Renal cortex interstitium (tissue), 11 donors: ENCODE measurements around the gene C5AR2. TPM values are rescaled to one million over a fixed set of nuclear protein-coding genes. Genes with fewer than 3 reads are reported as not detected.
"Not testable (repeated sequence)": the region's sequence is repeated elsewhere in the genome, so short reads cannot be mapped to it uniquely, and the experiment has no call there.

Source experiments
- DNase-seq, 11 donors: peaks; one replicate each; pipeline ENCODE4 v3.0.0-alpha.2; 2013; ENCODE audit warnings: low read depth in 9 of 11, low spot score in 4 of 11; ENCODE audit errors: extremely low read depth in 1 of 11
- polyA plus RNA-seq, 3 donors: library from polyadenylated mRNA; unstranded; fragments of 120-200 nt; gene quantifications; one replicate each; pipeline ENCODE4 v1.2.1, GENCODE V29; 2013; ENCODE audit not compliant: insufficient read length in 3 of 3

The C5AR2 gene
- polyA plus RNA-seq, 3 donors = 0.23 to 0.42 (median 0.29) TPM

DNA sequence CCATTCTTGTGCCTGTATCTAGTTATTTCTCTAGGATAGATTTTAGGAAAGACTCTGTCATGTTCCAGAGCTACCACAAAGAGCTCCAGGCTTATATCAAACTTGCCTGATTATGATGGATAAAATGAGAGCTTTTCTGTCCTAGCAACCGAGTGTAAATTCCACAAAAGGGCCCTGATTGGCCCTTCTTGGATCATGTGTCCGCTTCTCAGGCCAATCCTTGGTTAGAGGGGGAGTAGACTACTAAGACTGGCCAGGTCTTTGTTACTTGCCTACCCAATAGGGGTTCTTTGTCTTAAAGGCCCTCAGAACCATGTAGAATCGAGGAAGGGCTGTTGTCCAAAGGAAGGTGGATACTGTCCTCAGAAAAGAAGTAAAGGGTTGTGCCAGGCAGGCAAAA lies 19.6 kb downstream of the C5AR2 start:
- no peak for DNase-seq

DNA sequence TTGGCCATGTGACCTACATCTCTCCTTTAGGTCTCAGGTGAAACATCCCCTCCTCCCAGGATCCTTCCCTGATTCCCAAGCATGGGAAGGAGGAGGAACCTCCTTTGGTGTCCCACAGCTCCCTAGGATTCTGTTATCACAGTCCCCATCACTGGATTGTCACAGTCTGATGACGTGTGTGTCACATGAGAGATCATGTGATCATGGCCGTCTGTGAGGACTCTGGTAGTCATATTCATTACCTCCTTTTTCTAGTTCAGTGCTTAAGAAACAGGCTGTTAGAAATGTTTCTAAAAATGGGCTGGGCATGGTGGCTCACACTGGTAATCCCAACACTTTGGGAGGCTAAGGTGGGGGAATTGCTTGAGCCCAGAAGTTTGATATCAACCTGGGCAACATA lies 20.1 kb downstream of the C5AR2 start:
- no peak for DNase-seq

DNA sequence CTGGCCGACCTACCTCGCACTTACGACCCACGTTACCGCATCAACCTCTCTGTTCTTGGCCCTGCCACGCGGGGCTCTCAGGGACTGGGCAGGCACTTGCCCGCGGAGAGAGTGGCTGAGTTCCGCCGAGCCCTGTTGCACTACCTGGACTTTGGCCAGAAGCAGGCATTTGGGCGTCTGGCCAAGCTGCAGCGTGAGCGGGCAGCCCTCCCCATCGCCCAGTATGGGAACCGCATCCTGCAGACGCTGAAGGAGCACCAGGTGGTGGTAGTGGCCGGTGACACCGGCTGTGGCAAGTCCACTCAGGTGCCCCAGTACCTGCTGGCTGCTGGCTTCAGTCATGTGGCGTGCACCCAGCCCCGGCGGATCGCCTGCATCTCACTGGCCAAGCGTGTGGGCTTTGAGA lies 21.3 kb downstream of the C5AR2 start:
- no peak for DNase-seq

DNA sequence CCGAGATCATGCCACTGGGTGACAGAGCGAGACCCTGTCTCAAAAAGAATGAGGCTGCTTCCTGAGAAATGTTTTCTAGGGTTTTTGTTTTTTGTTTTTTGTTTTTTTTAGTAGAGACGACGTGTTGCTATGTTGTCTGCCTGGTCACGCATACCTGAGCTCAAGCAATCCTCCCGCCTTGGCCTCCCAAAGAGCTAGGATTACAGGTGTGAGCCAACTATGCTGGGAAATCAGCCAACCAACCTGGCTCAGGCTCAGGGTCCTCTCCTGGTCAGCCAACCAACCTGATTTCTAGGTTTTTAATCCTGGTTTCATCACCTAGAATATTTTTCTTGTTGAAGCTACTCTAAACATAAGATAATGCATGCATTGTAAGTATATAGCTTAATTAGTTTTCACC lies 24.9 kb downstream of the C5AR2 start:
- no peak for DNase-seq

DNA sequence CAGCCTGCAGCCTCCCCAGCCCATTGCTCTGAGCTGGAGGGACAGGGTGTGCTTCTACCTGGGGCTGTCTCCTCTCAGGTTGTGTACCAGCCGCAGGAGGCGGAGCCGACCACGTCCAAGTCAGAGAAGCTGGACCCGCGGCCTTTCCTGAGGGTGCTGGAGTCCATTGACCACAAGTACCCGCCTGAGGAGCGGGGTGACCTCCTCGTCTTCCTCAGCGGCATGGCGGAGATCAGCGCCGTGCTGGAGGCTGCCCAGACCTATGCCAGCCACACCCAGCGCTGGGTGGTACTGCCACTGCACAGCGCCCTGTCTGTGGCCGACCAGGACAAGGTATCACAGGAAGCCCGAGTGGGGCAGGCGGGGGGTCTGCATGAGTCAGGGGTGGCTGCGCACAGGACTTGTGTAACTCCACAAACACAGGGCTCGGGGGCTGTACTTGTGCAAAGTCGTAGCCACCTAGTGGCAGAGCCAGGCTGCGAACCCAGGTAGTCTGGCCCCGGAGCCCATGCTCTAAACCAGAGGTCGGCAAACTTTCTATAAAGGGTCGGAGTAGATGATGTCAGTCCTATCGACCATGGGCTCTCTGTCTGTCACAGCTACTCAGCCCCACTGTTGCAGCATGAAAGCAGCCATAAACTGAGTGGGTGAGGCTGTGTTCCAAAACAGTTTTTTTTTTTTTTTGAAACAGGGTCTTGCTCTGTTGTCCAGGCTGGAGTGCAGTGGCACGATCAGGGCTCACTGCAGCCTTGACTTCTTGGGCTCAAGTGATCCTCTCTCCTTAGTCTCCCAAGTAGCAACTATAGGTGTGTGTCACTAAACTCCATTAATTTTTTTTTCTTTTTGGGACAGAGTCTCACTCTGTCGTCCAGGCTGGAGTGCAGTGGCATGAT lies 26.1 kb downstream of the C5AR2 start:
- DNase-seq = no peak

DNA sequence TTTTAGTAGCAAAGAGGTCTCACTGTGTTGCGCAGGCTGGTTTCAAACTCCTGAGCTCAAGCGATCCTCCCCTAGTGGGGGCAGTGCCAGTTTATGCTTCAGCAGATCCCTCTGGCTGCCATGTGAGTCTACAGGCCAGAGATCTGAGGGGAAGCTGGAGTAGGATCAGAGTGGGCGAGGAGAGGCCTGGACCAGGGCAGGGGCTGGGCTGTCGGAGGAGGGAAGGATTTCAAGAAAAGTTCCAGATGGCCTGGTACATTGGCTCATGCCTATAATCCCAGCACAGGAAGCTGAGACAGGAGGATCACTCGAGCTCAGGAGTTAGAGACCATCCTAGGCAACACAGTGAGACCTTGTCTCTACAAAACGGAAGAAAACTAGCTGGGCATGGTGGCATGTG lies 27.0 kb downstream of the C5AR2 start:
- DNase-seq = no peak

DNA sequence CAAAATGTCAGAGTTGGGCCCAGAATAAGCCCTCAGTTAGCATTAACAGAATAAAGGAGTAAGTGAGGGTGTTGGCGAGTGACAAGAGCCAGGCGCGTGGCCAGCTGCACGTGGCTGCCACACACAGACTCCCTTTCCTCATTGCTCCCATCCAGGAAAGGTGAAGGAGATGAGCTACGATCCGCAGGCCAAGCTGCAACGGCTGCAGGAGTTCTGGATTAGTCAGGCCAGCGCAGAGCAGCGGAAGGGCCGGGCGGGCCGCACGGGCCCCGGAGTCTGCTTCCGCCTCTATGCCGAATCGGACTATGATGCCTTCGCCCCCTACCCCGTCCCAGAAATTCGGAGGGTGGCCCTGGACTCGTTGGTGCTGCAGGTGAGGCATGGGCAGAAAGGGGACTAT lies 30.3 kb downstream of the C5AR2 start:
- no peak for DNase-seq

DNA sequence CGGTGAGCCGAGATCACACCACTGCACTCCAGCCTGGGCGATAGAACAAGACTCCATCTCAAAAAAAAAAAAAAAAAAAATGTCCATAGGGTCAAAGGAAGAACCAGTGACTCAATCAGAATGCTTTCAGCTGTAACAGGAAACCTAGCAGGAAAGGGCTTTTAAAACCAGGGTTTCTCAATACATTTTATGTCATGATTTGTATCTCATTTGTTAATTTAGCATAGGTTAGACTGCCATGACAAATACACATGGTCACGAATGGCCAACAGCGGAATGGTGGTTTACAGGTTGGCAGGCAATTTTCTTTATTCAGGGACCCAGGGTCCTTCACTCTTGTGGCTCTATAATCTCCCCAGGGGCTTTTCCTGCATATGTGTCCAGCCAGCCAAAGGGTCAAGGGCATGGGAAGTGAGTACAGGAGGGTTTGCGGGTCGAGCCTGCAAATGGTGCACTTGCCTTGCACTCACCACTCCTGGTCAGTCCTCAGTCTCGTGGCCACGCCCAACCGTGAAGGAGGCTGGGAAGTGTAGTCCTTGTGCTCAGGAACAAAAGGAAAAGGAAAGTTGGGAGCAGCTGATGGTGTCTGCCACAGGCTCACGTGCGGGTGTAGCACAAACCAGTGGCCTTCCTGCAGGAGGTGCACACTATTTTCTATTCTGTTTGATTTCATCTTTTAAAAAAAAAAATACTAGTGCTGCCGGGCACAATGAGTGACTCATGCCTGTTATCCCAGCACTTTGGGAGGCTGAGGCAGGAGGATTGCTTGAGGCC lies 32.0 kb downstream of the C5AR2 start:
- DNase-seq = no peak

DNA sequence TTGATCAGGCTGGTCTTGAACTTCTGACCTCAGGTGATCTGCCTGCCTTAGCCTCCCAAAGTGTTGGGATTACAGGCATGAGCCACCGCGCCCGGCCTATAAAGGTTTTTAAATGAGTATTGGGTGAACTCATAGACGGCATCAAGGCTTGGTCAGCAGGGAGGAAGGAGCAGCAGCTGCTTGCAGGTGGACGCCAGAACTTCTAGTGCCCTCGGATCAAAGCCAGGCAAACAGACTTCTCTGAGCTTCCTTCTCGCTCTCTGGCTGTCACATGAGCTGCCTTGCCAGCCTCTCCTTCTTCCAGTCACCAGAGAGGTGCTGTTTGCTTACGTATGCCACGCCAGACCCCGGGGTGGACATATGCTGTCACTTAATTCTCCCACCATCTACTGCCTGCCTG lies 33.5 kb downstream of the C5AR2 start:
- not testable (repeated sequence) for DNase-seq

DNA sequence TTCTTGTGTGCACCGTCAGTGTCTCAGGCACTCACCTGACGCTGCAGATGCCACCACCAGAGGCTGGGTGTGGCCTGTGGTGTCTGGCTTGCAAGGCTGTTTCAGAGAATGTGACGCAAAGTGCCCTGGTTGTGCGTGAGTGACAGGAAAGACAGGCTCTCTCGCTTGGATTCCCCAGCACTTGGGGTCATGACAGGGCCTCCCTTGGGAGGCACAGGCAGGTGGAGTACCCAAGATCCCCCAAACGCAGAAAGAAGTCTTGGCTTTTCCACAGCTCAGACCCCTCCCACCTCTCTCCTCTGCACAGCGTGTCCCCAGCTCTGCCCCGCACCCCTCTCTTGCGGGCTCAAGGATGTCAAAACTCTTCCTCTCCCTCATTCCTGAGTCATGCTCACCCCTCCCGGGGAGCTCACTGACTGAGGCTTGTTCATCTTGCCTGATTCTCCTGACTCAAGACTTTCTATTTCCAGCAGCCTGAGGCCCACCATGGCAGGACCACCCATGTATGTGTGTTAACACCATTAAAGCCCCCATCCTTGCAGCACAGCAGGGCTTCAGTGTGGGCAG lies 38.2 kb downstream of the C5AR2 start:
- DNase-seq = no peak

DNA sequence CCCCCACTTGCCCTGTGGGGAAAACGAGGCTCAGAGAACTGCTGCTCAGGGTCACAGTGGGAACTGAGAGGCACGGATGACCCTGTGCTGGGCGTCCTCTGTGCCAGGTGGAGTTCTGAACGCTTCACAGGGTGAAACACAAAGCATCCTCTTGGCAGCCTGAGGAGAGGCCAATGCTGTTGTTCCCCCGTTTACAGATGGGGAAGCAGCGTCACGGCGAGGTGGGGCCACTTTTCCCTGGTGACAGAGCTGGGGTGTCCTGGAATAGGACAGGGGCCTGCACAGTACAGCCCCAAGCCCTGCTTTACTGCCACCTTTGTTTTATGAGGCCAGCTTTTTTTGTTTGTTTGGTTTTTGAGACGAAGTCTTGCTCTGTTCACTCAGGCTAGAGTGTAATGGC lies 39.3 kb downstream of the C5AR2 start:
- no peak for DNase-seq

DNA sequence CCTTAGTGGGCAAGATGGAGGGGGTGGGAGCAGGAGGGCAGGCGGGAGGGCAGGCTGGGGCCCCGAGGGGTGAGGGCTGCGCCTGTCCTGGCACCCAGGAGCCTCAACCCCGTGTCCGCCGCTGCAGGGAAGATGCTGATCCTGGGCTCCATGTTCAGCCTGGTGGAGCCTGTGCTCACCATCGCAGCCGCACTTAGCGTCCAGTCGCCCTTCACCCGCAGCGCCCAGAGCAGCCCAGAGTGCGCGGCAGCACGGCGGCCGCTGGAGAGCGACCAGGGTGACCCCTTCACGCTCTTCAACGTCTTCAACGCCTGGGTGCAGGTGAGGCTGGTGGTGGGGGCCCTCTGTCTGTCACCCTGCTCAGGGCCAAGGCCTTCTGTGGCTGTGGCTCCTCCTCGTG lies 40.6 kb downstream of the C5AR2 start:
- no peak for DNase-seq

DNA sequence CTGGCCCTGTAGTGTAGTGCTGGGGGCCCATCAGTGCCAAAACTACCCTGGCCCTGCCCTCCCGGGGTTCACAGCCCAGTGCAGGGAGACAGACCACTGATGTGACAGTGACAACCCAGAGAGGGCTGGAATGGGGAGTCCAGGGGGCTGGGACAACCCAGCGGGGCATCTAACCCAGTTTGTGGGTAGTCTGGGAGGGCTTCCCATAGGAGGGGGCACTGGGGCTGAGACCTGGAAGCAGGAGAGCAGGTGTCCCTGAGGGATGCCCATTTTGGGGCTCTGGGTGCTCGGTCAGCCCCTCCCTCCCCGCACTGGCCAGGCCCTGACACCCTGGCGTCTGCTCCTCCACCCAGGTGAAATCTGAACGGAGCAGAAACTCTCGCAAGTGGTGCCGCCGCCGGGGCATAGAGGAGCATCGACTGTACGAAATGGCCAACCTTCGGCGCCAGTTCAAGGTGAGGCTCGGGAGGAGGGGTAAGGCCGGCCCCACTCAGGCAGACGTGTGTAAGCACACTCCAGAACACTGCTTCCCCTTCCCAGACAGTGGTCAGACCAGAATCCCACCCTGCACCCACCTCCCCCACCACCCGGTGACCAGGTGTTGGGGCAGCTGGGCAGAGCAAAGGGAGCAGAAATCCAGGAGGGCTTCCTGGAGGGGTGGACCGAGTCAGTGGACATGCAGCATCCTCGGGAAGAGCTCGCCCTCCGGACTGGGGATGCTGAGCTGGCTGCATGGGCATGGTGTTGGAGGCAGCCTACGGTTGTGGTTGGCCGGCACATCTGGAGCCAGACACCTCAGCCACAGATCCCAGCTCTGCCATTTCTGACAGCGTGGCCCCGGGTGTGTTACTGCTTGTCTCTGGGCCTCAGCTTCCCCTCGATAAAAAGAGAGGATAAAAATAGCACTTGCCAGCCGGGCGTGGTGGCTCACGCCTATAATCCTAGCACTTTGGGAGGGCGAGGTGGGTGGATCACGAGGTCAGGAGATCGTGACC lies 41.6 kb downstream of the C5AR2 start:
- DNase-seq = no peak

DNA sequence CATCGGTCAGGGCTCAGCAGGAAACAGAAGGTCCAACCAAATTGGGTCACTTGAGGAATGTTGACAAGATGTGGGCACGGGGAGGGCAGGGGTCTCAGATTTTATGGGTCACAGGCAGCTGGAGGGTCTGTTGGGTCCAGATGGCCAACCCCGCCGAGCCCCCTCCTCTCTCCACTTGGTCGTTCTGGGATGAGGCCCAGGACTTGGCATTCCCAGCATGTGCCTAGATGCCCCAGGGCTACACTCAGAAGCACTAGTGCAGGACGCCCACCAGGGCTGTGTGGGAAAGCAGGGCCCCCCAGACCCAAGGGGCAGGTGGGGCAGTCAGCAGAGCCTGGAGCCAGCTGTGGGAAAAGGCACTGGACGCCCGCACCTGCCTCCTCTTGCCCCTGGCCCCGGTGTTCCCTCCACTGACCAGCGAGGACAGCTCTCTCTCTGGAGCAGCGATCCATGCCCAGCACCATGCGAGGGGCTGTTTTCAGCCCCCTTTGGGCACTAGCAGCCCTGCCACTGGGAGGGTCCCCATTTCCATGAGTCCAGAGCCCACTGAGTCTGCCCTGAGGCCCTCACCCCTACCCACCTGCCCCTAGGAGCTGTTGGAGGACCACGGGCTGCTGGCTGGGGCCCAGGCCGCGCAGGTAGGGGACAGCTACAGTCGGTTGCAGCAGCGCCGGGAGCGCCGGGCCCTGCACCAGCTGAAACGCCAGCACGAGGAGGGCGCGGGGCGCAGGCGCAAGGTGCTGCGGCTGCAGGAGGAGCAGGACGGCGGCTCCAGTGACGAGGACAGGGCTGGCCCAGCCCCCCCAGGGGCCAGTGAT lies 43.1 kb downstream of the C5AR2 start:
- no peak for DNase-seq

DNA sequence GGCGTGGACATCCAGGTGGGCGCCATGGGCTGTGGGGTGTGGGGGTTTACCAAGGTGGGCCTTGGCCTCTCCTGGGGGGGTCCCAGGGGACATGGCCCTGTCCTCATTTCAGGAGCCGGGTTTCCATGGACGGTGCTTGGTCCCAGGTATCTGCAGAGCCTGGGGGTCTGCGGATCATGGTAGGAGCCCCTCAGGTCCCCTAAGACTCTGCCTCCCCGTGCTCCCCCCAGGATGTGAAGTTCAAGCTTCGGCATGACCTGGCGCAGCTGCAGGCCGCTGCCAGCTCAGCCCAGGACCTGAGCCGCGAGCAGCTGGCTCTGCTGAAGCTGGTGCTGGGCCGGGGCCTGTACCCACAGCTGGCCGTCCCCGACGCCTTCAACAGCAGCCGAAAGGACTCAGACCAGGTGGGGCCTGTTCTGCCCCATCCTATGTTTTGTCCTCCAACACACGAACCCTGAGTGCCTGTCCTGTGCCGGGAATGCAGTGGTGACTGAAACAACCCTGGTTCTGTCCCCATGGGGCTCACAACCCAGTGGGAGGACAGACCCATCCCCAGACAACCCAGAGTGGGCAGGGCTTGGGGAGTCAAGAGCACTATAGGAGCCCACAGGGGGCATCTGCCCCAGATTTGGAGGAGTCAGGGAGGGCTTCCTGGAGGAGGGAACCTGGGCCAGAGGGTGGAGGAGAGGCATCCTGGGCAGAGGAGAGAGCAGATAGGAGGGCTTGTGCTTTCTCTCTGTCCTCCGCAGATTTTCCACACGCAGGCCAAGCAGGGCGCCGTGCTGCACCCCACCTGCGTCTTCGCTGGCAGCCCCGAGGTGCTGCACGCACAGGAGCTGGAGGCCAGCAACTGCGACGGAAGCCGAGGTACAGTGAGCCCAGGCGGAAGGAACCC lies 44.0 kb downstream of the C5AR2 start:
- no peak for DNase-seq

DNA sequence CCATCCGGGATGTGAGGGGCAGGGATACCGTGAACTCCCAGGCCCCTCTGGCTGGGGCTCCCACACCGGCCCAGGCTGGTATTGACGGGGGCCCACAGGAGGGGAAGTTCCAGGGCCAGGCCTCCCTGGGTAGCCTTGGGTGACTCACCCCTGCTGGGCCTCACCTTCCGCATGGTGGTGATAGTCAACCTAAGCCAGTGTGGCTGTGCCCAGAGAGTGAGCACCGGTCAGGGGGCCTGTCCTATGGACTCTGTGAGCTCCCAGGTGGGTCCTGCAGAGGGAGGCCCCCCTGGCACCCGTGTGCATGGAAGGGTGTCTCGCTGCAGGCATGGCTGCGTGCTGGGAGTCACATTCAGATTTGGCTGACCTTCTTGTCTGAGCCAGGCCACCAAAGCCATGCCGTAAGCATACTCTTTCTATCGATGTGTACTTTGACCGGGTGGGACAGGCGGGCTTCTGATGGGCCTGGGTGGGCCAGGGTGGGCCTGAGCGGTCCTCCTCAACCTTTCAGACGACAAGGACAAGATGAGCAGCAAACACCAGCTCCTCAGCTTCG lies 44.7 kb downstream of the C5AR2 start:
- no peak for DNase-seq

DNA sequence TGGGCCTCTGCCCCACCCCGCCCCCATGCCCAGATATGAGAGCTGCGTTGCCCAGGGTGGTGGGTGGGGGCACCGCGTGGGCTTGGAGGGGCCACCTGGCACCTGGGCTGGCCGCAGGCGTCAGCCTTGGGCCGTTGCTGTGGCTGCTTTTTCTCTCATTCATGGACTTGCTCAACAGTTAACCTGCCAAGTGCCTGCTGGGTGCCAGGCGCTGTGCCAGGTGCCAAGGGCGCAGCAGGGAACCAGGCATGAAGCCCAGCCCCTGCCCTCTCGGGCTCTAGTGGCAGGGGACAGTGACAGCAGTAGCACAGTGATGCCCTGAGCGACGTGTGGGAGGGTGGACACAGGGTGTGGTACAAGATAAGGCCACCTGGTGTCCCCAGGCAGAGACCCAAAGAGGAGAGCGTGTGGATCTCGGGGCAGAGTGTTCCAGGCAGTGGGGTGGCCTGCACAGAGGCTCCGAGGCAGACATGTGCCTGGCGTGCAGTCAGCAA lies 45.3 kb downstream of the C5AR2 start:
- DNase-seq = no peak
